ENCODE data around the gene BTNL9. TPM values are rescaled to one million over a fixed set of nuclear protein-coding genes. Genes with fewer than 3 reads are reported as not detected.
"Not testable (repeated sequence)": the region's sequence is repeated elsewhere in the genome, so short reads cannot be mapped to it uniquely, and the experiment has no call there.

Gene BTNL9
- total and polyA plus RNA-seq, 3 donors from 2014 or later, result 8.9 to 28.4 (median 19.0) TPM

GRCh38 chr5:181098762-181099601, 58.9 kb downstream of the BTNL9 start:
- intact Hi-C loops (cut with DNase I; ENCODE audit: low total_unique reads), result no loop called here
- H3K36me3 ChIP-seq (ENCODE audit: low read depth, missing control alignments), result no peaks in the 10 kb centered on the region
- H3K27me3 ChIP-seq, result no peaks in the 10 kb centered on the region
- H3K27ac ChIP-seq, result no peak overlapping the region
- no peaks in the 10 kb centered on the region for H3K9me3 ChIP-seq
- DNase-seq, result no peak
- TF ChIP-seq CTCF (IDR thresholded peaks at IDR 0.05) (no peak), POLR2A (IDR thresholded peaks at IDR 0.05) (no peak)
- no peaks in the 10 kb centered on the region for H3K4me1 ChIP-seq
- no peak overlapping the region for H3K4me3 ChIP-seq
- WGBS, 2 donors, result 12 to 13% methylated on average over 19 to 21 of the region's 22 CpGs

- WGBS, 2 donors, result 26 to 43% methylated on average over 8 to 11 of the region's 11 CpGs
- intact Hi-C loops (cut with DNase I; ENCODE audit: low total_unique reads), result no loop called here
- no peaks in the 10 kb centered on the region for H3K27me3 ChIP-seq
- H3K4me1 ChIP-seq, result no peaks in the 10 kb centered on the region
- H3K9me3 ChIP-seq, result no peaks in the 10 kb centered on the region
- no peak overlapping the region for H3K27ac ChIP-seq
- H3K36me3 ChIP-seq (ENCODE audit: low read depth, missing control alignments), result no peaks in the 10 kb centered on the region
- DNase-seq, result no peak
- no peak overlapping the region for H3K4me3 ChIP-seq
- TF ChIP-seq POLR2A (IDR thresholded peaks at IDR 0.05) (no peak), CTCF (IDR thresholded peaks at IDR 0.05) (no peak)
Measured at GRCh38 chr5:181099602-181100086, 59.6 kb downstream of the BTNL9 start.

GRCh38 chr5:181100121-181100875, 60.2 kb downstream of the BTNL9 start:
- intact Hi-C loops (cut with DNase I; ENCODE audit: low total_unique reads), result no loop called here
- no peaks in the 10 kb centered on the region for H3K9me3 ChIP-seq
- TF ChIP-seq CTCF (IDR thresholded peaks at IDR 0.05), result no peak
- no peak for TF ChIP-seq POLR2A (IDR thresholded peaks at IDR 0.05)
- H3K27ac ChIP-seq, result no peak overlapping the region
- H3K4me3 ChIP-seq, result no peak overlapping the region
- no peaks in the 10 kb centered on the region for H3K36me3 ChIP-seq (ENCODE audit: low read depth, missing control alignments)
- no peaks in the 10 kb centered on the region for H3K4me1 ChIP-seq
- 4 to 5% methylated on average over 15 to 60 of the region's 62 CpGs for WGBS, 2 donors
- DNase-seq, result no peak
- H3K27me3 ChIP-seq, result no peaks in the 10 kb centered on the region

GRCh38 chr5:181101030-181101641, 61.1 kb downstream of the BTNL9 start:
- H3K27me3 ChIP-seq; H3K27ac ChIP-seq; DNase-seq; H3K36me3 ChIP-seq (ENCODE audit: low read depth, missing control alignments); H3K9me3 ChIP-seq; H3K4me3 ChIP-seq; H3K4me1 ChIP-seq; intact Hi-C loops (cut with DNase I; ENCODE audit: low total_unique reads): not testable (repeated sequence)
- no CpG with 5 or more reads among the region's 54 CpGs for WGBS, 2 donors

- H3K36me3 ChIP-seq (ENCODE audit: low read depth, missing control alignments); H3K4me1 ChIP-seq; H3K9me3 ChIP-seq; DNase-seq; intact Hi-C loops (cut with DNase I; ENCODE audit: low total_unique reads); H3K27me3 ChIP-seq; H3K27ac ChIP-seq; H3K4me3 ChIP-seq: not testable (repeated sequence)
- WGBS, 2 donors, result no CpG with 5 or more reads among the region's 30 CpGs
Measured at GRCh38 chr5:181101930-181102674, 62.0 kb downstream of the BTNL9 start.

GRCh38 chr5:181104259-181104568, 64.1 kb downstream of the BTNL9 start:
- DNase-seq; H3K4me1 ChIP-seq; intact Hi-C loops (cut with DNase I; ENCODE audit: low total_unique reads); H3K9me3 ChIP-seq; H3K27ac ChIP-seq; H3K27me3 ChIP-seq; H3K36me3 ChIP-seq (ENCODE audit: low read depth, missing control alignments); H3K4me3 ChIP-seq: not testable (repeated sequence)
- 7% methylated on average over 5 of the region's 5 CpGs; no CpG with 5 or more reads in 1 of the 2 donors for WGBS, 2 donors

GRCh38 chr5:181104606-181105390, 64.7 kb downstream of the BTNL9 start:
- H3K36me3 ChIP-seq (ENCODE audit: low read depth, missing control alignments); H3K9me3 ChIP-seq; H3K27me3 ChIP-seq; intact Hi-C loops (cut with DNase I; ENCODE audit: low total_unique reads); H3K4me3 ChIP-seq; H3K4me1 ChIP-seq; H3K27ac ChIP-seq; DNase-seq: not testable (repeated sequence)
- 20 to 70% methylated on average over 1 to 20 of the region's 20 CpGs for WGBS, 2 donors
